GM21529 (cell line): Measurements from ENCODE around the gene HDAC4.

Experiments
- ATAC-seq: cut with Tn5 transposase; IDR thresholded peaks from one replicate; pipeline ENCODE4 v1.9.1; 2021; ENCODE audit not compliant: unreplicated experiment

Gene HDAC4

GRCh38 chr2:239133945-239134570 is 266.8 kb downstream of the HDAC4 start:
- no peak for ATAC-seq

DNA sequence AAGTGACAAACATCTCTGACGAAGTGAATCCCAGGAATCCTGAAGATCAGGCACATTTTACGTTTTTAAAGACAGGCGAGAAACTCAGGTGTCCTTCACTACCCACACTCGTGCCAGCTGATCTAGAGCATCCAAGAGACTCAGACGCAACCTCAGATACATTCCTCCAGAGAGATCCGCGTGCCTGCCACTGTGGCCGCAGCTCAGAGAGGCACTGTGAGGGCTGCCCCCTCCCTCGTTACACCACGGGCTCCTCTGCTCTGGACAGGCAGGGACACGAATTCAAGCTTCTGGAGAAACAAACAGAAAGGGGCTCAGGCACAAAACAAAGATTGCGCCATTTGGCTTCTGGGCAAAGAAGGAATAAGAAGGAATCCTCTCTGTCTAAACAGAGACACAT is 268.0 kb downstream of the HDAC4 start:
- no peak for ATAC-seq

DNA sequence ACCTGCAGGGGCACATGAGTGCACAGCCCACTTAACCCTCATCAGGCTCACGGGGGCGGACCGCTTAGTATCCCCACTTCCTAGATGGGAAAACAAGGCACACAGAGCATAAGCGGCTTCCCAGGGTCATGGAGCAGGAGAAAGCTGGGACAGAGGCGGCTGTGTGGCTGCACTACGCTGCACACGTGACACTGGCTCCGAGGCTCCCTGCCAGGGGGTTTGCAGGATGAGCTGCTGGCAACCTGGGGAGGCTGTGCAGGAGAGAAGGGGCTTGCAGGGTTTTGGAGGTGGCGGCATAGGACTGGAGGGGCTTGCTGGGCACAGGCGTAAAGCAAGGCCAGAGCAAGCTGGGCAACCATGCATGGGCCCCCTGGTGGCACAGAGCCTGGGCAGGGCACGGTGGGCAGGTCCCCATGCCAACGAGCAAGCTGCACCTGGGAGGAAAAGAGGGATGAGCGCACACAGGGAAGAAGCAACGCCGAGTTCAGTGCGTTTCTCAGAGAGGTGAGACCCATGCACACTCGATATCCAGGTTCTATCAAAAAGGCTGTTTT is 268.6 kb downstream of the HDAC4 start:
- no peak for ATAC-seq

DNA sequence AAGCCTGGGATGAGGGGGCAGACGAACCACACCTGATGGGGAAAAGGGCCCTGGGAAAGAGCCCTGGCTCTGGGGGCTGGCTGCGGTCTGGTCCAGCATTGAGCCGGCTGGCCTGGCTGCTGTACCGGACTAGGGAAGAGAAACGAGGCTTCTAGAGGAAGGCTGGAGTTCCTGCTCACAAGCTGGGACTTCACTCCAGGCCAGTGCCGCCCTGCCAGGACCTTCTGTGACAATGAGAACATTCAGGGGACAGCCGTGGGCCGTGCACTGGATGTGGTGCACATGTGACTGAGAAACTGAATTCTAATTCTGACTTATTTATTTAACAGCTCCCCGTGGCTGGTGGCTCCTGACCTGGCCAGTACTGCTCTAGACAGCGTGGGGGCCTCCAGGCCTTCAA is 269.3 kb downstream of the HDAC4 start:
- ATAC-seq = no peak

GRCh38 chr2:239130786-239131325 is 270.0 kb downstream of the HDAC4 start:
- no peak for ATAC-seq

DNA sequence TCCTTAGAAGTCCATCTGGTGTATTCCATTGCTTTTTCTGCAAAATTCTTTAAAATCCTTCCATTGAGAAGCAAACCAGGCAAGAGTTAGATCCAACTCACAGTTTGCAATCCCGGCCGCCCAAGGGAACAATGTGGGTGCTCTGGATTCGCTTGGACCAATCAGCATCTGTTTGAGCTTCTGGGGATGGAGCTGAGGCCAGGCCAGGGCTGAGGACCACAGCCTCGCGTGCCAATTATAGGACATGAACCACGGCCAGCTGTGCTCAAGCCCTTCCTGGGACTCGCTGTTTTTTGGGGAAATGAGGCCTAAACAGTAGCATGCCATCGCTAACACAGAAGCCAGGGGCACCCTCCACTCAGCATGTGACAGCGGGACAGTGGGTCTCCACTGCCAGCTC is 270.8 kb downstream of the HDAC4 start:
- no peak for ATAC-seq

GRCh38 chr2:239129147-239129920 is 271.5 kb downstream of the HDAC4 start:
- no peak for ATAC-seq

DNA sequence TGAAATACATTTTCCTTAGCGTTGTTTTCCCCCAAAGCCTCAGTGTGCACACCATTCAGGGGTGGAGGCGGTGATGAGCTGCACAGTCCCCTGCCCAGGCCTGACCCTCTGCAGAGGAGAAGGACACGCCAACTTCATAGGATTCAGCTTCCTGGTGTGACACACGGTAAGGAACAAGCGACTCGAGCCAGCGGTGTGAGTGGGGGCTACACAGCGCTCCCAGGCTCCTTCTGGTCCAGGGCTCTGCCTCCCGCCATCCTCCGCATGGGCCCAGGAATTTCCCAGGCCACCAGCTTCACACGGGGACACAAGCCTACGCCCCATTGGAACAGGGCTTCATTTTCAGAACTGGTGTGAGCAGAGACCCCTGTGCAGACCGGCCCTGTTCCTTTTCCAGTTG is 272.1 kb downstream of the HDAC4 start:
- ATAC-seq = no peak

DNA sequence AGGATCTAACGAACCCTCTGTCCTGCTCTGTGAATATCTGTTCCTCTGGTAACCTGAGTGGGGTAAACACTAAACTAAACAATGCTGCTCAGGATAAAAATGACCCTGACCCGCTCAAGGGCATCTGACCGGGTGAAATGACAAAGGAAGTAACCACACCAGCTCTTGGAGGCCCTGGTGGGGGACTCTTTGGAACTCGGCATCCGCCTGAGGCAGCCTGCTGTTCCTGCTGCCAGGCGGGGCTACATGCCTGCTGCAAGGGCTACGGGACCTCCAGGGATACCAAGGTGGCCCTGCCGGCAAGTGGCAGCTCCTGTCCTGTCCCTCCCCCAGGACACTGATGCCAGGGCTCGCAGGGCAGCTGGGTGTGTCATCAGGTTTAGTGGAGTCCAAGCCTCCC is 273.3 kb downstream of the HDAC4 start:
- ATAC-seq = no peak

DNA sequence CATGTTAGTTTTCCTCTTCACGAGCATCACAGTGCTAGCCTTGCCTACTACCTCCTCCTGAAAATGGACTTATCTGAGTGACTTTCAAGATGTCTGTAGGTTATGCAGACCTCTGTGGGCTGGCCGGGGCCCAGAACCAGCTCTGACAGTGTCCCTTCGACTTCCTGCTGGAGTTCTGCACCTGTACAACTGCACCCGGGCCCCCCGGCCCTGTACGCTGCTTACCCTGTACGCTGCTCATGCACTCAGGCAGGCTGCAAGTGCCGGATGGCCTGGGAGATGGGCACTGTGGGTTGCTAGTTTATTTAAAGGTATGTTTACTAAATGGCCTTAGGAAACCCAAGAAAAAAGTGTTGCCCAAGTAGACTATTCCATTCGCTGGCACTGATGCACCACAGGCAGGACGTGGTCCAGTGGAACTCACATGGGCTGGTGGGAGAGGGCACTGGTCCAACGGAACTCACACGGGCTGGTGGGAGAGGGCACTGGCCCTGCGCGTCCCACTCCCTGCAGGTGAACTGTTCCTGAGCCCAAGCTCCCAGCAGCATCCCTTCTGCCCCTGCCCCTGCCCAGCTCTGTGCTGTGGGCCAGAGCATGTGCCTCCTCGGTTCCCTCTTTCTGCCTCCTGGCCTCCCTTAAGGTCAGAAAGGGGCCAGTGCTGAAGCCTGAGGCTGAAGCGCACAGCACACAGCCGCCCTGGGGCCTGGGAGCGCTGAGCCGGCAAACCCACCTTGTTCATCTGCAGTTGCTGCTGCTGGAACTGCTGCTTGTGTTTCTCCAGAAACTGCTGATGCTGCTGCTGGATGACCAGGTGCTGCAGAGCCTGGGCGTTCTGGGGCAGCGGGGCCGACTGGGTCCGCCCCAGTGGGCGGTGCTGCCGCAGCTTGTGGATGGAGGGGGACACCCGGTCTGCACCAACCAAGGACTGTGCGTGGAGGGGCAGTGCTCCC is 274.8 kb downstream of the HDAC4 start:
- no peak for ATAC-seq

DNA sequence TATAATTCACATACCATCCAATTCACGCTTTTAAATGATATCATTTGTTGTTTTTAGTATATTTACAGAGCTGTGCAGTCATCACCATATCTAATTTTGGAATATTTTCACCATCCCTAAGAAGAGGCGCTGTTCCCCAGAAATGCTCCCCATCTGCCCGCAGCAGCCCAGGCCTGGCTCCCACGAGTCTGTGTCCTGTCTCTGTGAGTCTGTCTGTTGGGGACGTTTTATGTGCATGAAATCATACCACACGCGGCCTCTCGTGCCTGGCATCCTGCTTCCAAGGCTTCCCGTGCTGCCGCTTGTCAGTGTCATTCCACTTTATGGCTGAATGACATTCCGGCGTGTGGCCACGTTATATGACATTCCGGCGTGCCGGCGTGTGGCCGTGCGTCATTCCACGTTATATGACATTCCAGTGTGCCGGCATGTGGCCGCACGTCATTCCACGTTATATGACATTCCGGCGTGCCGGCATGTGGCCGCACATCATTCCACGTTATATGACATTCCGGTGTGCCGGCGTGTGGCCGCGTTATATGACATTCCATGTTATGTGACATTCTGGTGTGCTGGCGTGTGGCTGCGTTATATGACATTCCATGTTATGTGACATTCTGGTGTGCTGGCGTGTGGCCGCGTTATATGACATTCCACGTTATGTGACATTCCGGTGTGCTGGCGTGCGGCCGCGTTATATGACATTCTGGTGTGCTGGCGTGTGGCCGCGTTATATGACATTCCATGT is 276.5 kb downstream of the HDAC4 start:
- ATAC-seq = no peak

DNA sequence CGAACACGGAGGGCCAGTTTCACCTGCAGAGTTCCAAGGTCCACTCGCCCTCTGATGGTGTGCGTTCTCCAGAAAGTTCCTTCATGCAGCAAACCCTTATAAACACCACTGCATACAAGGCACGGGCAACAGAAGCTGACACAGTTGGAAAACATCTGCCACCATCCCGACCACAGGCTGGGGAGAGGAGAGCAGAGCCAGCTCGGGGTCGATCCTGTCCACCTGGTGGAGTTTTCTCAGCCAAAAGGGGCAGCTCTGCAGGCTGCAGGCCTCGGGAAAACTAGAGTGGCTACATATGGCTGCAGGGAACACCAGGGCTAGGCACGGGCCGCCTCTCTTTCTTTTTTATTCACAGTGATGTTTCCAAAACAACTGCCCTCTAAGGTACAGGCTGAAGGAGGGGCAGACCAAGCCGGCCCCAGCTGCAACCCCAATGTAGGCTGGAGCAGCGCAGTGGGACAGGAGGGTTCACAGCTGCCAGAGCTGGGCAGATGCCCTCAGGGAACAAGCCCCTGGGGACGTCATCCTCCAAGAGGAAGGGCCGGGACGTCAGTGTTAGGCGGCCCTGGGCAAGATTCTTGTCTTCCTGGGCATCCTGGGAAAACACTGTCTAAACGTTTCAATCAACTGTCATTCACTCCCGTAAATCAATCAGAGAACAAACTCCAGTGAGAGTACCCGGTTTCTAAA is 278.3 kb downstream of the HDAC4 start:
- no peak for ATAC-seq

GRCh38 chr2:239121600-239122012 is 279.2 kb downstream of the HDAC4 start:
- ATAC-seq = no peak

- no peak for ATAC-seq
Observed at GRCh38 chr2:239120664-239121063, 280.2 kb downstream of the HDAC4 start.

DNA sequence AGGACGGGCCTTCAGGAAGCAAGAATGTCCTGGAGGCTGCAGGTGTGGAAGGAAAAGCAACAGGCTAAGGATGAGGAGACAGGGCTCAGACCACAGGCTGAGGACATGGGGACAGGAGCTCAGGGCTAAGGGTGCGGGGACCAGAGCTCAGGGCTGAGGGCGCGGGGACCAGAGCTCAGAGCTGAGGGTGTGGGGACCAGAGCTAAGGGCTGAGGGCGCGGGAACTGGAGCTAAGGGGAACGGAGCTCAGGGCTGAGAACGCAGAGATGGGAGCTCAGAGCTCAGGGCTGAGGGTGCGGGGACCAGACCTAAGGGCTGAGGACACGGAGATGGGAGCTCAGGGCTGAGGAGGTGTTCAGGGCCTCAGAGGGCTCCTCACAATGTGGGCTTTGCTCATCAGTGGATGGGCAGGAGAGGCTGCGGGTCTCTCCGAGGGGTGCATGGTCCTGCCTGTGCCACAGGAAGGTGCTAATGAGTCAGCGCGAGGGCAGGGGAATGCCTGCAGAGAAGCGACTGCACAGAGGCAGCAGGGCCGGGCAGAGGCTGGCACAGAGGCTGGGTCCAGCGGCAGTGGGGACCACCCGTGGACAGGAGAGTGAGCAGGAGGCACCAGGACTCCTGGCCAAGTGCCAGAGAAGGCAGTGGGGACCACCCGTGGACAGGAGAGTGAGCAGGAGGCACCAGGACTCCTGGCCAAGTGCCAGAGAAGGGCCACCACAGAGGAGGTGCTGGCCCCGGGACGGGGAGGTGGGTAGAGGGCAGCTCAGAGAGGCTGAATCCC is 281.3 kb downstream of the HDAC4 start:
- ATAC-seq = no peak

DNA sequence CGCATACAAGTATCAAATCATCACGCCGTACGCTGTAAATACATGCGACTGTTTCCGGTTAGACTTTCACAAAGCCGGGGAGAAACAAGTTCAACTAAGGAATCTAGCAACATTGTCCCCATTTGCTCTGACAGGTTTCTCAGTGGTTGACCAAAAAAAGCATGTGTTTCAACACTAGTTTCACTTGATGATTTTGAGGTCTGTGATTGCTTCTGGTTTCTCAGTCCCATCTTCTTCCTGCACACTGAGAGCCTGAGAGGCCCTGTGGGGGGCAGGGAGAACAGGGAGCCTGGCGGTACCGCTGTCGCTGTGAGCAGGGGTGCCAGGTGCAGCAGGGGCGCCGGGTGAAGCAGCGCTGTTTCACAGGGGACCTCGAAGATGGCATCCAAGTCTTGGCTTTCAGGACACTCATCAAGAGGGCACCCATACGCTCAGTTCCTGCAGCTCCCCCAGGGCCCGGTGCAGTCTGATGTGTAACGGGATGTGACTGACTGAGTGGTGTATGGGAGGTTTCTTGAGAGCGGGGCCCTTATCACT is 282.1 kb downstream of the HDAC4 start:
- no peak for ATAC-seq

DNA sequence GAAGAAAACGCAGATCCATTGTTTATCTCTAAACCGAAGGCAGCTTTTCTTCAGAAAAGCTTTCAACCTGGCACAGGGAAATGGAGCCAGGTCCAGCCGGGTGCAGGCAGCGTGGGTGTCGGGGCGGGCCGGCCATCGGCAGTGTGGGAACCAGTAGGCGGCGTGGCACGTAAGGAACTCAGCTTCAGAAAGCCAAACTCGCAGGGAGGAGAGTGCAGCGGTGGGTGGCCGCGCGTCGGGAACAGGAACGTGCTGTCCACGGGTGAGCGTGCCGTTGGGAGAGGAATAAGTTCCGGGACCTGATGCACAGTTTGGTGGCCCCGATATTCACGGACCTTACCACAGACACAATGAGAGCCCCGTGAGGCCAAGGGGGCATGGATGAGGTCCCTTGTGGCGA is 282.6 kb downstream of the HDAC4 start:
- ATAC-seq = no peak

GRCh38 chr2:239117831-239118230 is 283.0 kb downstream of the HDAC4 start:
- no peak for ATAC-seq
